ENCODE results near the gene RCBTB1. TPM values are rescaled to one million over a fixed set of nuclear protein-coding genes. Genes with fewer than 3 reads are reported as not detected.

The RCBTB1 gene
- polyA plus RNA-seq, 2 of the 4 experiments (the other 2 are of a cell fraction) = 11.9 to 20.7 TPM

GRCh38 chr13:49488563-49488962 is 96.8 kb downstream of the RCBTB1 start:
- H3K4me1 ChIP-seq = no peaks in the 10 kb centered on the region
- 91% methylated on average over 2 of the region's 2 CpGs for WGBS (ENCODE audit: missing lambda C conversion rate)

More at GRCh38 chr13:49488563-49488962, 96.8 kb downstream of the RCBTB1 start:
- TF ChIP-seq RAD21 (conservative IDR thresholded peaks at IDR 0.05 in 1 of 2, IDR thresholded peaks at IDR 0.05 in 1 of 2) = no peak
- TF ChIP-seq CHD2 (IDR thresholded peaks at IDR 0.05; ENCODE audit: low read length, partially characterized antibody) = no peak
- no peak for TF ChIP-seq NR3C1 (IDR thresholded peaks at IDR 0.05)
- no peak for TF ChIP-seq MAFK (IDR thresholded peaks at IDR 0.05; ENCODE audit: partially characterized antibody)
- no peak for TF ChIP-seq RCOR1 (IDR thresholded peaks at IDR 0.05; ENCODE audit: low read depth, low read length)
- TF ChIP-seq FOXS1 (CRISPR knock-in tag; IDR thresholded peaks at IDR 0.05) = no peak
- TF ChIP-seq ZNF302 (CRISPR knock-in tag; IDR thresholded peaks at IDR 0.05) = no peak
- TF ChIP-seq TFCP2L1 (CRISPR knock-in tag; IDR thresholded peaks at IDR 0.05) = no peak
- TF ChIP-seq TP53 (CRISPR knock-in tag; IDR thresholded peaks at IDR 0.05) = no peak
- TF ChIP-seq GATA3 (IDR thresholded peaks at IDR 0.05; ENCODE audit: borderline replicate concordance) = no peak
- no peak for TF ChIP-seq CHD4 (IDR thresholded peaks at IDR 0.05; ENCODE audit: borderline replicate concordance)
- no peak for TF ChIP-seq CBX8 (IDR thresholded peaks at IDR 0.05)
- no peak for TF ChIP-seq NPAS2 (CRISPR knock-in tag; IDR thresholded peaks at IDR 0.05; ENCODE audit: borderline replicate concordance)
- no peak for TF ChIP-seq RFX5 (IDR thresholded peaks at IDR 0.05)
- FAIRE-seq (no peak), DNase-seq (ENCODE audit: low read depth in 1 of 2, low spot score in 1 of 2) (no peak), ATAC-seq (no peak)
- CTCF ChIA-PET = no interaction called here
- no peaks in the 10 kb centered on the region for H3K9me3 ChIP-seq
- H3K4me2 ChIP-seq = no peak overlapping the region
- H3K4me3 ChIP-seq = no peak overlapping the region
- POLR2A ChIA-PET = no interaction called here
- no peak overlapping the region for H3K27ac ChIP-seq

Other genes with a start within 250 kb of the RCBTB1 start
- 4.8 and 5.2 TPM in 2 replicates for gene CAB39L, start 141.5 kb downstream of the RCBTB1 start, polyA plus RNA-seq (2011; rRNA removed)
- gene CAB39L, start 141.5 kb downstream of the RCBTB1 start, polyA plus RNA-seq (2017; fragmentation: RNase III; extraction: RNeasy Plus Mini Kit Qiagen cat#74134 plus additional on column Dnase treatment) = 2.0 to 2.4 TPM (median 2.3 TPM) in 3 replicates
- gene SETDB2, start 141.3 kb downstream of the RCBTB1 start, polyA plus RNA-seq (2011; rRNA removed) = 3.9 and 4.6 TPM in 2 replicates
- gene SETDB2, start 141.3 kb downstream of the RCBTB1 start, polyA plus RNA-seq (2017; fragmentation: RNase III; extraction: RNeasy Plus Mini Kit Qiagen cat#74134 plus additional on column Dnase treatment) = 1.3 to 1.7 TPM (median 1.3 TPM) in 3 replicates
- 11.7 and 13.4 TPM in 2 replicates for gene PHF11, start 89.6 kb downstream of the RCBTB1 start, polyA plus RNA-seq (2011; rRNA removed)
- 7.1 to 9.0 TPM (median 7.7 TPM) in 3 replicates for gene PHF11, start 89.6 kb downstream of the RCBTB1 start, polyA plus RNA-seq (2017; fragmentation: RNase III; extraction: RNeasy Plus Mini Kit Qiagen cat#74134 plus additional on column Dnase treatment)
- gene ARL11, start 42.9 kb upstream of the RCBTB1 start, polyA plus RNA-seq (2011; rRNA removed) = not detected in 2 replicates
- gene ARL11, start 42.9 kb upstream of the RCBTB1 start, polyA plus RNA-seq (2017; fragmentation: RNase III; extraction: RNeasy Plus Mini Kit Qiagen cat#74134 plus additional on column Dnase treatment) = not detected in 3 replicates
- 94.4 and 95.0 TPM in 2 replicates for gene EBPL, start 105.9 kb upstream of the RCBTB1 start, polyA plus RNA-seq (2011; rRNA removed)
- 51.8 to 56.7 TPM (median 53.1 TPM) in 3 replicates for gene EBPL, start 105.9 kb upstream of the RCBTB1 start, polyA plus RNA-seq (2017; fragmentation: RNase III; extraction: RNeasy Plus Mini Kit Qiagen cat#74134 plus additional on column Dnase treatment)
- gene KPNA3, start 207.1 kb upstream of the RCBTB1 start, polyA plus RNA-seq (2011; rRNA removed) = 28.5 and 31.4 TPM in 2 replicates
- gene KPNA3, start 207.1 kb upstream of the RCBTB1 start, polyA plus RNA-seq (2017; fragmentation: RNase III; extraction: RNeasy Plus Mini Kit Qiagen cat#74134 plus additional on column Dnase treatment) = 29.3 to 30.4 TPM (median 30.1 TPM) in 3 replicates